Left lung (tissue), 10 donors: ENCODE results near the gene TPSAB1. TPM values are rescaled to one million over a fixed set of nuclear protein-coding genes. Genes with fewer than 3 reads are reported as not detected.

Source experiments
- ATAC-seq: fragments of 200-7000 bp; cut with Tn5 transposase; one replicate; pipeline ENCODE4 v1.9.1; 2020; ENCODE audit warnings: moderate library complexity
- DNase-seq, 4 donors: peaks; one replicate each; pipeline ENCODE4 v3.0.0-alpha.2; 2013 to 2020
- H3K27ac ChIP-seq, 2 donors: fragments of 200-600 bp; sonication (generic) in 1 of 2; one replicate each; pipeline versions ENCODE4 v1.5.0 to v1.8.0; 2020 to 2021
- H3K27me3 ChIP-seq, 2 donors: fragments of 200-600 bp; sonication (generic) in 1 of 2; one replicate each; pipeline versions ENCODE4 v1.5.0 to v1.8.0; 2020 to 2021
- H3K36me3 ChIP-seq, 2 donors: fragments of 200-600 bp; sonication (generic) in 1 of 2; one replicate each; pipeline versions ENCODE4 v1.5.0 to v1.8.0; 2020 to 2021
- H3K4me1 ChIP-seq, 2 donors: fragments of 200-600 bp; one replicate each; pipeline ENCODE4 v1.8.0; 2021
- H3K4me3 ChIP-seq, 2 donors: fragments of 200-600 bp; sonication (generic) in 1 of 2; one replicate each; pipeline versions ENCODE4 v1.5.0 to v1.8.0; 2020 to 2021; ENCODE audit warnings: mild to moderate bottlenecking in 1 of 2
- H3K9me3 ChIP-seq, 2 donors: fragments of 200-600 bp; sonication (generic) in 1 of 2; one replicate each; pipeline versions ENCODE4 v1.5.0 to v1.8.0; 2020 to 2021
- intact Hi-C, 2 donors: fragments of 100-400 bp; cut with DNase I; formaldehyde crosslinking; loops; one replicate each; pipeline versions ENCODE4 v1.11.2 to v1.14.2; 2022
- polyA plus RNA-seq, 6 donors: library from polyadenylated mRNA; unstranded; fragments of 120-200 nt; gene quantifications; one replicate each; pipeline ENCODE4 v1.2.1, GENCODE V29; 2013; ENCODE audit not compliant: insufficient read length in 6 of 6
- total RNA-seq, 2 donors: library from RNA; stranded (reverse); fragmentation: NEBNext Ultra II Directional; extraction: Animal tissue kit (Norgen Biotek cat#: 25700); gene quantifications; one replicate each; pipeline ENCODE4 v1.2.1, GENCODE V29; 2021
- TF ChIP-seq, protein P1 (sequence below), 2 donors: fragments of 200-600 bp; sonication (generic) in 1 of 2; IDR thresholded peaks; one replicate each; pipeline versions ENCODE4 v1.5.0 to v1.8.0; 2021; ENCODE audit warnings: antibody characterized with exemption in 2 of 2
- donor health status: DM: no; HTN: yes; CAD: no.
- donor health status: DM: no; HTN: no; CAD: no.

The TPSAB1 gene
- total and polyA plus RNA-seq, 8 donors = 0.21 to 51.0 (median 17.7) TPM; not detected in 4

DNA sequence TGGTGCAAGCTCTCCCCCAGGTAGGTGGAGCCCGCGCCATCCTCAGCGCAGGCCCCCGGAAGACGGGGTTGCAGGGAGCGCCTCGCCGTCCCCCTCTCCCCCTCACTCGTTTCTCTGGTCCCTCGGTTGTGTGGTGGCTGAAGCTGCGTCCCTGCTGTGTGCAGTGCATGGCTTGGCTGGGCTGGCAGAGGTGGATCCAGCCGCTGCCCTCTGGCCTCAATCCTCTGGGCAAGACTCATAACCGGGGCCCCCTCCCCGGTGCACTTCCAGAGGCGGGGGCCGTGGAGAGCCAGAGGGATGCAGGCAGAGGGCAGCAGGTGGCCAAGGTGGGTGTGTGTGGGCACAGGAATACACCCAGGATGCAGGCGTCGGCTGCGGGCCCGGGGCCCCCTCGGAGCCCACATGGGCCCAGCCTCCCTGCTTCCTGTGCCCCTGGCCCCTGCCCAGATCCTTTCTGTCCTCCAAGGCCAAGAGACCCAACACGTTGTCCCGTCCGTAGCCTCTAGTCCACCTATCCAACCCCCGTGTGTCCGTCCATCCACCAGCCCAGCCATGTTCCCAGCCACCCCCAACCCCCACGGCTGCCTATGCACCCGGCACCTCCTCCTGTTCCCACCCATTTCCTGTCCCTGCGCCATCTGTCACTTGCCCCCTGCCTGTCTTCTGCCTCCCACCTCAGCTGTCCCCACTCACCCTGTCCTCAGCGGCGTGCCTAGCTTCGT is 24.8 kb upstream of the TPSAB1 start:
- H3K36me3 ChIP-seq = no peaks in the 10 kb centered on the region
- DNase-seq (no peak), ATAC-seq (no peak)
- TF ChIP-seq, protein P1, sequence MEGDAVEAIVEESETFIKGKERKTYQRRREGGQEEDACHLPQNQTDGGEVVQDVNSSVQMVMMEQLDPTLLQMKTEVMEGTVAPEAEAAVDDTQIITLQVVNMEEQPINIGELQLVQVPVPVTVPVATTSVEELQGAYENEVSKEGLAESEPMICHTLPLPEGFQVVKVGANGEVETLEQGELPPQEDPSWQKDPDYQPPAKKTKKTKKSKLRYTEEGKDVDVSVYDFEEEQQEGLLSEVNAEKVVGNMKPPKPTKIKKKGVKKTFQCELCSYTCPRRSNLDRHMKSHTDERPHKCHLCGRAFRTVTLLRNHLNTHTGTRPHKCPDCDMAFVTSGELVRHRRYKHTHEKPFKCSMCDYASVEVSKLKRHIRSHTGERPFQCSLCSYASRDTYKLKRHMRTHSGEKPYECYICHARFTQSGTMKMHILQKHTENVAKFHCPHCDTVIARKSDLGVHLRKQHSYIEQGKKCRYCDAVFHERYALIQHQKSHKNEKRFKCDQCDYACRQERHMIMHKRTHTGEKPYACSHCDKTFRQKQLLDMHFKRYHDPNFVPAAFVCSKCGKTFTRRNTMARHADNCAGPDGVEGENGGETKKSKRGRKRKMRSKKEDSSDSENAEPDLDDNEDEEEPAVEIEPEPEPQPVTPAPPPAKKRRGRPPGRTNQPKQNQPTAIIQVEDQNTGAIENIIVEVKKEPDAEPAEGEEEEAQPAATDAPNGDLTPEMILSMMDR (IDR thresholded peaks at IDR 0.05) = no peak
- H3K9me3 ChIP-seq = no peaks in the 10 kb centered on the region
- no peaks in the 10 kb centered on the region for H3K4me1 ChIP-seq
- no peak overlapping the region for H3K27ac ChIP-seq
- no peak overlapping the region for H3K4me3 ChIP-seq
- intact Hi-C loops = no loop called here
- peaks cover 0 to 22% of the 10 kb centered on the region in 2 donors for H3K27me3 ChIP-seq

DNA sequence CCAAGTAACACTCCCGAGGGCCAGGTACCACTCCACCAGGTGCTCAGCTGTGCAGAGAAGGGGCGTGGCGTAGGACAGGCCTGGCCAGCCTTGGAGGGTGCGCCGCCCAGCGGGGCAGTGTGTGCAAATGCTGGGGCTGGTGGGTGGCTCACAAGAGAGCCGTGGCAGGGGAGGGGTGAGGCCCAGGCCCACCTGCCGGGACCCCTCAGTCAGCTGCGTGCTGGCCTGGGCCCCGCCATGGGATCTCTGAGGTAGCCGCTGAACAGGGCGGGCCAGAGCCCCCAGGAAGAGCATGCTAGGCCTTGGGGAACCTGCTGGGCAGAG is 24.2 kb upstream of the TPSAB1 start:
- no peak overlapping the region for H3K27ac ChIP-seq
- DNase-seq (no peak), ATAC-seq (peak; percentile 57)
- H3K36me3 ChIP-seq = no peaks in the 10 kb centered on the region
- peaks cover 0 to 20% of the 10 kb centered on the region in 2 donors for H3K27me3 ChIP-seq
- H3K9me3 ChIP-seq = no peaks in the 10 kb centered on the region
- no peaks in the 10 kb centered on the region for H3K4me1 ChIP-seq
- no peak overlapping the region for H3K4me3 ChIP-seq
- intact Hi-C loops = no loop called here
- TF ChIP-seq, protein P1 (IDR thresholded peaks at IDR 0.05) = no peak

DNA sequence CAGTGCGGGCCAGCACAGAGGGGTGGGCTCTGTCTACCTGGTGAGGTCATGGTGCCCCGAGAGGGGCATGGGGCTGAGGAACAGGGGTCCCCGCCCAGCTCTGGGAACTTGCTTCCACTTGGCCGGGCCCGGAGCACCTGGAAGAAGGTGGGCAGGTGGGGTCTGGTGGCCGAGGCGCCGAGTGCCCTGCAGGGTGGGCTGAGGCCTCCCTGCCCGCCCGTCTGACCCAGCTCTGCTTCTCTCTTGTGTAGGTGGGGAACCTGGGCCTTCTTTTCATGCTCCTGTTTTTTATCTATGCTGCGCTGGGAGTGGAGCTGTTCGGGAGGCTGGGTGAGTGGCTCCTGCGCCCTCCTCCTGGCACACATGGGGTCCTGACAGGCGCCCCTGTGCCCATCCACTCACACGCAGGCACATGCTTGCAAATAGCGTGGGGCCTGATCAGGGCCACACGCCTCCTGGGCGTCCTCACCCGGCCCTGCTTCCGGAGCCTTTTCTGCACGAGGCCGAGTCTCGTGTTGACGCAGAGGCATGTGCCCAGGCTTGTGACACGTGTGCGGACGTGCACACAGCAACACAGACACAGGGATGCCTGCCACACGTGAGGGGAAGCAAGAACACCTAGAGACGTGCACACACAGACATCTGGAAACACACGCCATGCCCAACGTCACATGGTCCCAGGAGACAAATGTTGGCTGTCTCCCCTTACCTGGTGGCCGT is 23.7 kb upstream of the TPSAB1 start:
- Histone ChIP-seq H3K27ac (no peak overlapping the region), H3K9me3 (no peaks in the 10 kb centered on the region), H3K4me3 (no peak overlapping the region), H3K27me3 (peaks cover 0 to 22% of the 10 kb centered on the region in 2 donors), H3K36me3 (no peaks in the 10 kb centered on the region), H3K4me1 (no peaks in the 10 kb centered on the region)
- ATAC-seq = no peak
- TF ChIP-seq, protein P1 (IDR thresholded peaks at IDR 0.05) = no peak
- intact Hi-C loops = no loop called here
- DNase-seq = no peak

DNA sequence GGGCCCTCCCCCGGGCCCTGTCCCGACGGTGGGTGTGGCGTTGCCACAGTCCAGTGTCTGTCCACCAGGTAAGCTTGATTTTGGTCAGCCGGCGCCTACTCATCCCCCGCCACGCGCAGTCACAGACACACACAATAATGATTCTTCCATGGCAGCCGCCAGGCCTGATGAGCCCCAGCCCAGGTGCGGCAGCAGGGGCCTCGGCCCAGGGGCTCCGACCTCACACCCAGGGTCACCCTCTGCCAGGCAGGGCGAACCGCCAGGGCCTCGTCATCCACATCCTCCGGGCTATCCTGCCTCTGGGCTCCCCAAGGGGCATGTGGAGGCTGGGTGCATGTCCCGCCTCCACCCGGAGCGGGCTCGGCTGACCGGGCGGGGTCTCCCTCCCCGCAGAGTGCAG is 23.0 kb upstream of the TPSAB1 start:
- Histone ChIP-seq H3K4me3 (no peak overlapping the region), H3K4me1 (no peaks in the 10 kb centered on the region), H3K27me3 (peaks cover 0 to 28% of the 10 kb centered on the region in 2 donors), H3K27ac (no peak overlapping the region), H3K9me3 (no peaks in the 10 kb centered on the region), H3K36me3 (no peaks in the 10 kb centered on the region)
- intact Hi-C loops = no loop called here
- TF ChIP-seq, protein P1 (IDR thresholded peaks at IDR 0.05) = no peak
- ATAC-seq (no peak), DNase-seq (no peak)

DNA sequence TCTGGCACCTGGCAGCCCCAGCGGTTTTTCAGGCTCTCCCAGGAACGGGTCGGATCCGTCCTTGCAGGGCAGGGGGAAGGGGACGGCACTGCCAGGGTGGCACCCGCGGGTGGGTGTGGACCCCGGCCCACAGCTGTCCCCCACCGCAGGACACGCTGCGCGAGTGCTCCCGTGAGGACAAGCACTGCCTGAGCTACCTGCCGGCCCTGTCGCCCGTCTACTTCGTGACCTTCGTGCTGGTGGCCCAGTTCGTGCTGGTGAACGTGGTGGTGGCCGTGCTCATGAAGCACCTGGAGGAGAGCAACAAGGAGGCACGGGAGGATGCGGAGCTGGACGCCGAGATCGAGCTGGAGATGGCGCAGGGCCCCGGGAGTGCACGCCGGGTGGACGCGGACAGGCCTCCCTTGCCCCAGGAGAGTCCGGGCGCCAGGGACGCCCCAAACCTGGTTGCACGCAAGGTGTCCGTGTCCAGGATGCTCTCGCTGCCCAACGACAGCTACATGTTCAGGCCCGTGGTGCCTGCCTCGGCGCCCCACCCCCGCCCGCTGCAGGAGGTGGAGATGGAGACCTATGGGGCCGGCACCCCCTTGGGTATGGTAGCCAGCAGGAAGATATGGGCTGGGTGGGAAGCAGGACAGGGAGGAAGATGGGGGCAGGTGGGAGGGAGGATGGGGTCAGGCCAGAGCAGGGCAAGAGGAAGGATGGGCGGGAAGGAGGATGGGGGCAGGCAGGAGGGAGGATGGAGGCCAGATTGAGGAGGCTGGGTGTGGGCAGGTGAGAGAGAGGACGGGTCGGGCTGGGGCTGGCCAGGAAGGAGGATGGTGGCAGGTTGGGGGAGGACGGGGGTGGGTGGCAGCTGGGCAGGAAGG is 22.2 kb upstream of the TPSAB1 start:
- Histone ChIP-seq H3K27ac (no peak overlapping the region), H3K27me3 (peaks cover 0 to 36% of the 10 kb centered on the region in 2 donors), H3K36me3 (no peaks in the 10 kb centered on the region), H3K4me1 (no peaks in the 10 kb centered on the region), H3K4me3 (no peak overlapping the region), H3K9me3 (no peaks in the 10 kb centered on the region)
- TF ChIP-seq, protein P1 (IDR thresholded peaks at IDR 0.05) = no peak
- intact Hi-C loops = no loop called here
- ATAC-seq (no peak), DNase-seq (no peak)
